Right ventricle myocardium superior (tissue), 1 donor: ENCODE results near the gene PIH1D1. TPM values are rescaled to one million over a fixed set of nuclear protein-coding genes. Genes with fewer than 3 reads are reported as not detected.

Experiments used
- ATAC-seq: fragments of 200-7000 bp; cut with Tn5 transposase; one replicate; pipeline ENCODE4 v1.9.1; 2020; ENCODE audit warnings: mild to moderate bottlenecking; ENCODE audit not compliant: poor library complexity
- DNase-seq: peaks from one replicate; pipeline ENCODE4 v3.0.0-alpha.2; 2020
- intact Hi-C: fragments of 100-400 bp; cut with DNase I; formaldehyde crosslinking; loops from one replicate; pipeline ENCODE4 v1.11.2; 2022
- microRNA-seq: library from miRNA; unstranded; fragments of <30 nt; microRNA quantifications from one replicate; pipeline ENCODE4 v1.2.0, GENCODE V29; 2020
- total RNA-seq: library from RNA; stranded (reverse); fragmentation: NEBNext Ultra II Directional; extraction: Animal tissue kit (Norgen Biotek cat#: 25700); gene quantifications from one replicate; pipeline ENCODE4 v1.2.1, GENCODE V29; 2021
- donor health status: DM: no; HTN: yes; CAD: no; lungs with severe emphysema.

The PIH1D1 gene
- total RNA-seq, 1 donor from 2014 or later: 28.1 TPM

DNA sequence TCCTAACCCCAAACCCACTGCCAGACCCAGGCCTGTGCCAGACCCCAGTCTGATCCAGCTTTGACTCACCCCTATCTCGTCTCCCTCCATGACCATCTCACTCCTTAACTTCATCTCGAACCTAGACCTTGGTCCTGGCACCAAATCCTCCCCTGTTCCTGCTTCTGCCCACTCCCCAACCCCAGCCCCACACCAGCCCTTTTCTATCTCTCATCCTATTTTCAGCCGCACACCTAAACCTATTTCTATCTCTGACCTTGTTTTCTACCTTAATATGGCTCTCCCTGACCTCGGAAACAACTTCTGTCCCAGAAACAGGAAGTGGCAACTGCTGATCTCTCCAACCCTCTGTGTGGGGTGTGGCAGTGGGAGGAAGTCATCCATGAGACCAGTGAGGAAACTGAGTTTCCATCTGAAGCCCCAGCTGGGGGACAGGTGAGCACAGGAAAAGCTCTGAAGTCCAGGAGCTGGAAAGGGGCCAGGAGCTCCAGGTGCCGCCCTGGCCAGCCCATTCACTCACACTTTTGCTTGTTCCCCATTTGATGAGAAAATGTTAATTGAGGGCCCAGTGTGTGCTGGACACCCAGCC lies 42.1 kb downstream of the PIH1D1 start:
- intact Hi-C loops: no loop called here
- DNase-seq: no peak
- no peak for ATAC-seq

DNA sequence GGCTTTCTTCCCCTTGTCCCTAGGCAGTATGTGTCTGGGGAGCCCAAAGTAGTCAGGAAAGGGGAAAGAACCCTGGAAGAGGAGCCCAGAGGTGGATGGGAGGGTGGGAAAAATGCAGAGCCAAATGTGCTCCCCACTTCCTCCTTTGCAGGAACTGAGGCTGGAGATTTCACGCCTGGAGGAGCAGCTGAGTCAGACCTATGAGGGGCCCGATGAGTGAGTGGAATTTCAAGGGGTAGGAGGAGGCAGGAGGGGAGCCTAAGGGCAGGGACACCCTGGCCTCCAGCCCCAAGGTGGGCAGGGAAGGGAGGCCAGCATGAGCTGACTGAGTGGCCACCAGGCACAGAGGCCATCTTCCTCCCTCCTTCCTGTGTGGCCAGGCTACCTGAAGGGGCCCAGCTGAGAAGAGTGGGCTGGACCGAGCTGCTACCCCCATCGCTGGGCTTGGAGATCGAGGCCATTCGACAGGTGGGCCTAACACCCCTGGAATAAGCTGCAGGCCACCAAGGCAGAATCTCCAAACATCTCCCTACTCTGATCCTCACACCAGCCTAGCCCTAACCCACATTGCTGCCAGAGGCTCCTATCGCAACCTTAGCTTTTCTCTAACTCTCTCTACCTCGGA lies 42.7 kb downstream of the PIH1D1 start:
- ATAC-seq (no peak), DNase-seq (no peak)
- intact Hi-C loops: no loop called here

GRCh38 chr19:49407482-49408015 lies 44.1 kb downstream of the PIH1D1 start:
- DNase-seq (no peak), ATAC-seq (no peak)
- intact Hi-C loops: no loop called here

DNA sequence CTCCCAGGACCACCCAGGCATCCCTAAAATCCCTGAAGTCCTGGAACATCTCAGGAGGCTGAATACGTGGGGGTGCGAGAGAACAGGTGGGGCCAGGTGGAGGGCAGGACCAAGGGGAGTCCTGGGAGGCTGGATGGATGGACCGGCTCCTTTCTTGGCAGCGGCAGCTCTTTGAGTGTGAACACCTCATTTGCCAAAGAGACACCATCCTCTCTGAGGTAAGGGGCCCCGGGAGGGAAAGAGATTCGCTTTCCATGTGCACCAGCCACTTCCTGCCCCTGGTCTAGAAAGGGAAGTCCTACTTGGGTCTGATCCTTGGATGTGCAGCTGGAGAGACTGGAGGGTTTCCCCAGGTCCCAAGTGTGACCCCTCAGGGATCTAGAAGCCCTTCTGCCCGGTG lies 44.5 kb downstream of the PIH1D1 start:
- DNase-seq (no peak), ATAC-seq (no peak)
- intact Hi-C loops: no loop called here

GRCh38 chr19:49403404-49404187 lies 48.0 kb downstream of the PIH1D1 start:
- DNase-seq: no peak
- ATAC-seq: no peak
- intact Hi-C loops: no loop called here

GRCh38 chr19:49400029-49400428 lies 51.6 kb downstream of the PIH1D1 start:
- ATAC-seq (no peak), DNase-seq (no peak)
- intact Hi-C loops: no loop called here

DNA sequence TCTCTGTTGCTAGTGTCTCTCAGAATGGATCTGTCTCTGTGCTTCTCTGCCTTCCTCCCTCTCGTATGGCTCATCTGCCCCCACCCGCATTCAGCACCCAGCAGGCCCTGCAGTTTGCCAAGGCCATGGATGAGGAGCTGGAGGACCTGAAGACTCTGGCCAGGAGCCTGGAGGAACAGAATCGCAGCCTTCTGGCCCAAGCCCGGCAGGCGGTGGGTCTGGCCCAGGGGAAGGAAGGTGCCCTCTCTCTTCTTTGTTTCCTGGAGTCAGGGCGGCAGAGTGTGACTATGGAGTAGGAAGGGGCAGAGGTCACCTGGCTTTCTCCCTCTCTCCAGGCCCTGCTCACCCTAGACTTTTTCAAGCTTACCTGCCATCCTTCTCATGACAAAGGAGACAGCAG lies 52.7 kb downstream of the PIH1D1 start:
- intact Hi-C loops: loop anchor here (10.0 kb wide), 1 partner anchor 146 kb away; no protein-coding TSS in a partner anchor
- no peak for ATAC-seq
- no peak for DNase-seq

GRCh38 chr19:49398001-49398615 lies 53.5 kb downstream of the PIH1D1 start:
- DNase-seq: no peak
- ATAC-seq: no peak
- intact Hi-C loops: loop anchor here (10.0 kb wide), 1 partner anchor 147 kb away; no protein-coding TSS in a partner anchor

DNA sequence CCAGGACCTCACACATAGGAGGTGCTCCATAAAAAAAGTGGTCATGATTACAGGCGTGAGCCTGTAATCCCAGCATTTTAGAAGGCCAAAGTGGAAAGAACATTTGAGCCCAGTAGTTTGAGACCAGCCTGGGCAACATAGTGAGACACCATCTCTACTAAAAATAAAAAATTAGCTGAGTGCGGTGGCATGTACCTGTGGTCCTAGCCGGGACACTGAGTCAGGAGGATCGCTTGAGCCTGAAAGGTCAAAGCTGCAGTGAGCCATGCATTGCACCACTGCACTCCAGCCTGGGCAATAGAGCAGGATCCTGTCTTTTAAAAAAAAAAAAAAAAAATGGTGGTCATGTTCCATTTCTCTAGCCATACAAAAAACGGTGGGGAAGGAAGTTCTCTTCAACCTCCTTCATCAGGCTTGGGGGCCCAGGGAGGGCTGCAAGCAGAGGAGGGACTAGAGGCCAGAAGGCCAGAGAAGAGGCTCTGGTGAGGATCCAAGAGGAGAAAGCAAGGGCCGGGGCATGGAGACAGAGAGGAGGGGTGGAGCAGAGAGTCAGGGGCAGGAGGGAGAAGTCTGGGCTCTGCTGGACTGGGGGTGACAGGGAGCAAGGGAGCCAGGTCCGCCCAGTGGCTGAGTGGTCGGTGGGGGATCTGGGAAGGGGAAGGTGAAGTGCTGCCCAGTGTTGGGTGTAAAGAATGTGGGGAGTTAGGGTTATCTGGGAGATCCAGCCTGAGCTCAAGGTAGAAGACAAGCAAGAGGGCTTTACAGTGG lies 54.7 kb downstream of the PIH1D1 start:
- ATAC-seq: no peak
- no peak for DNase-seq
- intact Hi-C loops: loop anchor here (10.0 kb wide), 1 partner anchor 148 kb away; no protein-coding TSS in a partner anchor

Small RNA genes lying within 50 kb of the gene (microRNA-seq; reads per million reads assigned to microRNA genes)
- 308 reads per million, percentile 69 among the genes with 10 or more reads in this experiment for gene MIR150

Other genes with a start within 250 kb of the PIH1D1 start
- 1.5 TPM for gene SLC6A16, start 126.6 kb downstream of the PIH1D1 start, total RNA-seq
- gene CD37, start 116.4 kb downstream of the PIH1D1 start, total RNA-seq: 4.0 TPM
- gene TEAD2, start 89.4 kb downstream of the PIH1D1 start, total RNA-seq: 57.9 TPM
- not detected for gene DKKL1, start 87.9 kb downstream of the PIH1D1 start, total RNA-seq
- not detected for gene KASH5, start 63.6 kb downstream of the PIH1D1 start, total RNA-seq
- gene PTH2, start 28.4 kb downstream of the PIH1D1 start, total RNA-seq: not detected
- gene GFY, start 26.4 kb downstream of the PIH1D1 start, total RNA-seq: not detected
- 1.8 TPM for gene SLC17A7, start 10.3 kb downstream of the PIH1D1 start, total RNA-seq
- gene ALDH16A1, start 1.4 kb upstream of the PIH1D1 start, total RNA-seq: 10.8 TPM
- gene FLT3LG, start 22.4 kb upstream of the PIH1D1 start, total RNA-seq: 3.6 TPM
- gene RPL13A, start 35.8 kb upstream of the PIH1D1 start, total RNA-seq: 1,304 TPM
- gene RPS11, start 44.6 kb upstream of the PIH1D1 start, total RNA-seq: 935 TPM
- 98.8 TPM for gene FCGRT, start 60.8 kb upstream of the PIH1D1 start, total RNA-seq
- gene RCN3, start 76.2 kb upstream of the PIH1D1 start, total RNA-seq: 7.3 TPM
- 45.5 TPM for gene NOSIP, start 128.7 kb upstream of the PIH1D1 start, total RNA-seq
- 0.70 TPM for gene PRRG2, start 129.5 kb upstream of the PIH1D1 start, total RNA-seq
- 12.6 TPM for gene PRR12, start 139.4 kb upstream of the PIH1D1 start, total RNA-seq
- 105 TPM for gene RRAS, start 188.3 kb upstream of the PIH1D1 start, total RNA-seq
- gene SCAF1, start 190.4 kb upstream of the PIH1D1 start, total RNA-seq: 42.0 TPM
- gene IRF3, start 214.0 kb upstream of the PIH1D1 start, total RNA-seq: 29.9 TPM
- 10.8 TPM for gene BCL2L12, start 214.1 kb upstream of the PIH1D1 start, total RNA-seq
- gene PRMT1, start 225.5 kb upstream of the PIH1D1 start, total RNA-seq: 110 TPM
- 0.67 TPM for gene ADM5, start 237.8 kb upstream of the PIH1D1 start, total RNA-seq
- 2.2 TPM for gene CPT1C, start 239.3 kb upstream of the PIH1D1 start, total RNA-seq